Femur (tissue), 1 donor: Measurements from ENCODE around the gene GRM7.

Experiments used
- DNase-seq: peaks from one replicate; pipeline ENCODE4 v3.0.0-alpha.2; 2017

Gene GRM7

GRCh38 chr3:7678521-7678920 lies 817.6 kb downstream of the GRM7 start:
- no peak for DNase-seq

- DNase-seq = peak; percentile 50
These were observed 821.9 kb downstream of the GRM7 start for GRCh38 chr3:7682822-7683229.

GRCh38 chr3:7683426-7683825 lies 822.5 kb downstream of the GRM7 start:
- no peak for DNase-seq

- no peak for DNase-seq
These were observed 823.3 kb downstream of the GRM7 start for GRCh38 chr3:7684182-7684715.

- no peak for DNase-seq
These were observed 826.7 kb downstream of the GRM7 start for GRCh38 chr3:7687428-7688147.

- no peak for DNase-seq
These were observed 832.0 kb downstream of the GRM7 start for GRCh38 chr3:7692866-7693265.

- DNase-seq = no peak
These were observed 833.1 kb downstream of the GRM7 start for GRCh38 chr3:7693976-7694375.

GRCh38 chr3:7695049-7695448 lies 834.1 kb downstream of the GRM7 start:
- no peak for DNase-seq

- no peak for DNase-seq
These were observed 835.4 kb downstream of the GRM7 start for GRCh38 chr3:7696320-7696719.

- DNase-seq = no peak
These were observed 836.6 kb downstream of the GRM7 start for GRCh38 chr3:7697548-7697947.

GRCh38 chr3:7700539-7700938 lies 839.6 kb downstream of the GRM7 start:
- no peak for DNase-seq

GRCh38 chr3:7700977-7701376 lies 840.1 kb downstream of the GRM7 start:
- no peak for DNase-seq

- no peak for DNase-seq
These were observed 846.3 kb downstream of the GRM7 start for GRCh38 chr3:7707187-7707586.

GRCh38 chr3:7709376-7710082 lies 848.6 kb downstream of the GRM7 start:
- DNase-seq = no peak

- no peak for DNase-seq
These were observed 849.4 kb downstream of the GRM7 start for GRCh38 chr3:7710284-7710683.

- no peak for DNase-seq
These were observed 852.8 kb downstream of the GRM7 start for GRCh38 chr3:7713724-7714123.

GRCh38 chr3:7720649-7721297 lies 859.9 kb downstream of the GRM7 start:
- DNase-seq = no peak

GRCh38 chr3:7721869-7722268 lies 861.0 kb downstream of the GRM7 start:
- no peak for DNase-seq

GRCh38 chr3:7728566-7729519 lies 867.9 kb downstream of the GRM7 start:
- no peak for DNase-seq

GRCh38 chr3:7733933-7734332 lies 873.0 kb downstream of the GRM7 start:
- no peak for DNase-seq

- DNase-seq = no peak
These were observed 873.5 kb downstream of the GRM7 start for GRCh38 chr3:7734456-7734855.

- DNase-seq = no peak
These were observed 876.3 kb downstream of the GRM7 start for GRCh38 chr3:7737263-7737662.

- no peak for DNase-seq
These were observed 878.8 kb downstream of the GRM7 start for GRCh38 chr3:7739754-7740153.
